H54 (cell line): ENCODE data around the gene RPTN.

Source experiments
- DNase-seq: peaks from one replicate; pipeline ENCODE4 v3.0.0; 2011; ENCODE audit warnings: low spot score, mixed read lengths; ENCODE audit not compliant: insufficient read length
- FAIRE-seq: peaks from 3 replicates; lab custom pipeline; 2011; peaks lifted over from hg19 to GRCh38; lab: Jason Lieb, UNC
- POLR2A ChIP-seq: IDR thresholded peaks from 2 replicates; pipeline ENCODE4 v1.6.1; 2011; ENCODE audit warnings: low read depth, mild to moderate bottlenecking, low read length

Gene RPTN

DNA sequence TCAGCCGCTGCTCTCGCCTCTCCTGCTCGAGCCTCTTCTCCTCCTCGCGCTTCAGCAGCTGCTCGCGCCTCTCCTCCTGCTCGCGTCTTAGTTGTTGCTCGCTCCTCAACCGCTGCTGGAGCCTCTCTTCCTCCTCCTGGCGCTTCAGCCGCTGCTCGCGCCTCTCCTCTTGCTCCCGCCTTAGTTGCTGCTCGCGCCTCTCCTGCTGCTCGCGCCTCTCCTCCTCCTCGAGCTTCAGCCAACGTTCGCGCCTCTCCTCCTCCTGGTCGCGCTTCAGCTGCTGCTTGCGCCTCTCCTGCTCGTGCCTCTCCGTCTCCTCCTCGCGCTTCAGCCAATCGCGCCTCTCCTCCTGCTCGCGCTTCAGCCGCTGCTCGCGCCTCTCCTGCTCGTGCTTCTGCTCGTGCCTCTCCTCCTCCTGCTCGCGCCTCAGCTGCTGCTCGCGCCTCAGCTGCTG, 47.5 kb downstream of the RPTN start:
- FAIRE-seq (no peak), DNase-seq (no peak)
- no peak for TF ChIP-seq POLR2A

DNA sequence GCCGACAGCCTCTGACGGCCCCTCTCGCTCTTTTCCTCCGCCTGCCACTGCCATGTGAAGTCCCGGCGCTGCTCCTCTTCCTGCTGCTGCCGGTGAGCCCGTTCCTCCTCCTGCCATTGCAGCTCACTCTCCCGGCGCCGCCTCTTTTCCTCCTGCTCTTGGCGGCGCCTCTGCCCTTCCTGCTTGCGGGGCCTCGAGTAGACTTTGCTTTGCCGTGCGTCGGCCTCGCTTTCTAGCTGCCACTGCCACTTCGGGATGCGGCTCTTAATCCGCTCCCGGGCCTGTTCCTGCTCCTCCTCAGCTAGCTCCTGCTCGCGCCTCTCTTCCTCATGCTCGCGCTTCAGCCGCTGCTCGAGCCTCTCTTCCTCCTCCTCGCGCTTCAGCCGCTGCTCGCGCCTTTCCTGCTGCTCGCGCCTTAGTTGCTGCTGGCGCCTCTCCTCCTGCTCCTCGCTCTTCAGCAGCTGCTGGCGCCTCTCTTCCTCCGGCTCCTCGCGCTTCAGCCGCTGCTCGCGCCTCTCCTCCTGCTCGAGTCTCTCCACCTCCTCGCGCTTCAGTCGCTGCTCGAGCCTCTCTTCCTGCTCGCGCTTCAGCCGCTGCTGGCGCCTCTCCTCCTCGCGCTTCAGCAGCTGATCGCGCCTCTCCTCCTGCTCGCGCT, 48.0 kb downstream of the RPTN start:
- FAIRE-seq (no peak), DNase-seq (no peak)
- TF ChIP-seq POLR2A: no peak

DNA sequence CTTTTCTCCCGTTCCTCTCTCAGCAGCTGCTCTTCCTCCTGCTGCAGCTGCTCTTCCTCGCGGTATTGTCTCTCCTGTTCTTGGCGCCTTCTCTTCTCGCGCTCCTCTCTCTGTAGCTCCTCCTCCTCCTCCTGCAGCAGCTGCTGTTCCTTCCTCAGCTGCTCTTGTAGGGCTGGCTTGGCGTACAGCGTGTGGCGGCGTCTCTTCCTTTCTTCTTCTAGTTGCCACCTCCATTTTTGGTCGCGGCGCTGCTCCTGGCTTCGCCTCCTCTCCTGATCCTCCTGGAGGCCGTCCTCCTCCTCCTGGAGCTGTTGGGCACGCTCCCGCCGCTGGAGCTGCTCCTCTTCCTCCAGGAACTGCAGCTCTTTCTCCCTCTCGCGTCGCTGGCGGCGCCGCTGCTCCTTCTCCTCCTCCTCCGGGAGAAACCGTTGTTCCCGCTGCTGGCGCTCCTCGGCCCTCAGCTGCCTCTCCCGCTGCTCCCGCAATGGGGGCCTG, 48.6 kb downstream of the RPTN start:
- FAIRE-seq: no peak
- TF ChIP-seq POLR2A: peak; percentile 20; the same call in 1 of the 2 replicates
- no peak for DNase-seq

DNA sequence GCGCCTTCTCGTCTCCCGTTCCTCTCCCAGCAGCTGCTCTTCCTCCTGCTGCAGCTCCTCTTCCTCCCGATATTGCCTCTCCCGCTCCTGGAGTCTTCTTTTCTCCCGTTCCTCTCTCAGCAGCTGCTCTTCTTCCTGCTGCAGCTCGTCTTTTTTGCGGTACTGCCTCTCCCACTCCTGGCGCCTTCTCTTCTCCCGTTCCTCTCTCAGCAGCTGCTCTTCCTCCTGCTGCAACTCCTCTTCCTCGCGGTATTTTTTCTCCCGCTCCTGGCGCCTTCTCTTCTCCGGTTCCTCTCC, 49.1 kb downstream of the RPTN start:
- FAIRE-seq: no peak
- no peak for TF ChIP-seq POLR2A

DNA sequence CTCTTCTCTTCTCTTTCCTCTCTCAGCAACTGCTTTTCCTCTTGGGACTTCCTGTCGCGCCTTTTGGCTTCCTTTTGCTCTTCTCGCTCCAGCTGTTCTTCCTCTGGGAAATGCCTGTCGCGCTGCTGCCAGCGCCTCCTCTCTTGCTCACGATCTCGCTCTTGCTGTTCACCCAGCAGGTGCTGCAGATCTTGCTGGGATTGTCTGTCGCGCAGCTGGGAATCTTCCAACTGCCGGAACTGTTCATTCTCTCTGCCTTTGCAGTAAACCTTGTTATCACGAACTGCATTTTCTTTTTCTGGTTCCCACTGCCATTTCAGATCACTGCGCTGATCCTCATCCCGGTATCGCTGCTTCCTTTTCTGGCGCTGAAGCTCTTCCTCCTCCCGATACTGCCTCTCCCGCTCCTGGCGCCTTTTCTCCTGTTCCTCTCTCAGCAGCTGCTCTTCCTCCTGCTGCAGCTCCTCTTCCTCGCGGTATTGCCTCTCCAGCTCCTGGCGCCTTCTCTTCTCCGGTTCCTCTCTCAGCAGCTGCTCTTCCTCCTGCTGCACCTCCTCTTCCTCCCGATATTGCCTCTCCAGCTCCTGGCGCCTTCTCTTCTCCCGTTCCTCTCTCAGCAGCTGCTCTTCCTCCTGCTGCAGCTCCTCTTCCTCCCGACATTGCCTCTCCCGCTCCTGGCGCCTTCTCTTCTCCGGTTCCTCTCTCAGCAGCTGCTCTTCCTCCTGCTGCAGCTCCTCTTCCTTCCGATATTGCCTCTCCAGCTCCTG, 49.6 kb downstream of the RPTN start:
- DNase-seq: no peak
- no peak for FAIRE-seq
- no peak for TF ChIP-seq POLR2A

More for the DNA sequence above, 49.1 kb downstream of the RPTN start:
- no peak for DNase-seq

DNA sequence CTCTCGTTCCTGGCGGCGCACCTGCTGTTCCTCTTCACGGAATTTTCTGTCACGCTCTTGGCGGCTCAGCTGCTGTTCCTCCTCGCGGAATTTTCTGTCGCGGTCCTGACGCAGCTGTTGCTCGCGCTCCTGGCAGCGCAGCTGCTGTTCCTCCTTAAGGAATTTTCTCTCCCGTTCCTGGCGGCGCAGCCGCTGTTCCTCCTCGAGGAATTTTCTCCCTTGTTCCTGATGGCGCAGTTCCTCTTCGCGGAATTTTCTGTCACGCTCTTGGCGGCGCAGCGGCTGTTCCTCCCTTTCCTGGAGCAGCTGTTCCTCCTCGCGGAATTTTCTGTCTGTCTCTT, 50.2 kb downstream of the RPTN start:
- TF ChIP-seq POLR2A: no peak
- FAIRE-seq: no peak
- no peak for DNase-seq

DNA sequence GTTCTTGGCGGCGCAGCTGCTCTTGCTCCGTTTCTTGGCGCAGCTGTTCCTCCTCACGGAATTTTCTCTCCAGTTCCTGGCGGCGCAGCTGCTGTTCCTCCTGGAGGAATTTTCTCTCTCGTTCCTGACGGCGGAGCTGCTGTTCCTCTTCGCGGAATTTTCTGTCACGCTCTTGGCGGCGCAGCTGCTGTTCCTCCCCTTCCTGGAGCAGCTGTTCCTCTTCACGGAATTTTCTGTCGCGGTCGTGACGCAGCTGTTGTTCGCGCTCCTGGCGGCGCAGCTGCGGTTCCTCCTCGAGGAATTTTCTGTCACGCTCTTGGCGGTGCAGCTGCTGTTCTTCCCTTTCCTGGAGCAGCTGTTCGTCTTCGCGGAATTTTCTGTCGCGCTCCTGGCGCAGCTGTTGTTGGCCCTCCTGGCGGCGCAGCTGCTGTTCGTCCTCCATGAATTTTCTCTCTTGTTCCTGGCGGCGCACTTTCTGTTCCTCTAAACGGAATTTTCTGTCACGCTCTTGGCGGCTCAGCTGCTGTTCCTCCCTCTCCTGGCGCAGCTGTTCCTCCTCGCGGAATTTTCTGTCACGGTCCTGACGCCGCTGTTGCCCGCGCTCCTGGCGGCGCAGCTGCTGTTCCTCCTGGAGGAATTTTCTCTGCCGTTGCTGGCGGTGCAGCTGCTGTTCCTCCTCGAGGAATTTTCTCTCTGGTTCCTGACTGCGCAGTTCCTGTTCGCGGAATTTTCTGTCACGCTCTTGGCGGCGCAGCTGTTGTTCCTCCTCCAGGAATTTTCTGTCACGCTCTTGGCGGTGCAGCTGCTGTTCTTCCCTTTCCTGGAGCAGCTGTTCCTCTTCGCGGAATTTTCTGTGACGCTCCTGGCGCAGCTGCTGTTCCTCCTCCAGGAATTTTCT, 50.8 kb downstream of the RPTN start:
- DNase-seq (no peak), FAIRE-seq (no peak)
- no peak for TF ChIP-seq POLR2A

DNA sequence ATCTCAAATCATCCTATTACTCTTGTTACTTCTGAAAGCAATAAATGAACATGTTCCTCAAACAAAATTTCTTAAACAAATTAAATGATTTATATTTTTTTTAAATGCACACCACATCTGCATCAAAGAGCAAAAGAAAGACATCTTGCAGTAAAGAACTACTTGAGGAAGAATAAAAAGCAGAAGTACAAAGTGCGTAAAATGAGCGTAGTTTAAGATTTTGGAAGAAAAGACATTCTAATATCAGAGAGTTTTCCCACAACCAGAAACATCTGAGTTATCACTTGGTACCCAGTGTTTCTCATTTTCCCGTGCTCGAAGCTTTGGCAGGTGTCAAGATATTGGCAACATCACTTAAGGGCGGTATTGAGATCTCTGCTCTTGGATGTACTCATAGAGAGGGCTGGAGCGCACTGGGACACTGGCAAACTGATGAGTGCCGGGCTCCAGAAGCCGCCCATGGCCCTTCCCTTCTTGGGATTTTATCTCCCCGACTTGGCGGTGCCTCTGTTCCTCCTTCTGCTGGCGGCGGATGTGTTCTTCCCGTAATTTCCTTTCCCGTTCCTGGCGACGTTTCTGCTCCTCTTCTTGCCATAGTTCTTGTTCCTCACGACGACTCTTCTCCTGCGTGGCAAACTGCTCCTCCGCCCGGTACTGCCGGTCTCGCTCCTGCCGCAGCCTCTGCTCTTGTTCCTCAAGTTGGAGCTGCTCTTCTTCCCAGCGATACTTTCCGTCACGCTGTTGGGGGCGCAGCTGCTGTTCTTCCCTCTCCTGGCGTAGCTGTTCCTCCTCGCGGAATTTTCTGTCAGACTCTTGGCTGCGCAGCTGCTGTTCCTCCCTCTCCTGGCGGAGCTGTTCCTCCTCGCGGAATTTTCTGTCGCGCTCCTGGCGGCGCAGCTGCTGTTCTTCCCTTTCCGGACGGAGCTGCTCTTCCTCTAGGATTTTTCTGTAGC, 51.7 kb downstream of the RPTN start:
- no peak for FAIRE-seq
- TF ChIP-seq POLR2A: no peak
- no peak for DNase-seq

DNA sequence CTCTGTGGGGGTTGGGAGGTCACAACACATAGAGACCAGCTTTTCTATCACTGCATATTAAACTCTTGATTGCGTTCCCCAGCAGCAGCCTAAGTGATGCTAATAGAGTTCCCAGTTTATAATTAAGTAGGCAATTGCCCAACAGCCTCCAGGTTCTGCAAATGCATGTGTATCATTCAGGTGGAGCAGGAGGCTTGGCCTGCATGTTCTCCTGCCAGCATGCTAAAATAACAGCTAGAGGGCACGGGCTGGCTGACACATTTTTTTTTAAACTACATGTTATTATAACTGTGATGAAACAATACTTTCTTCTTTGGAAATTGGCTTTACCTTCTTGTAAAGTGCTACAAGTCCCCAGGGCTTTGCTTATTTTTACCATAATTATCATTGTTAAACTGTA, 54.2 kb downstream of the RPTN start:
- DNase-seq (no peak), FAIRE-seq (no peak)
- TF ChIP-seq POLR2A: no peak
